ENCODE measurements around the gene NCR1. TPM values are rescaled to one million over a fixed set of nuclear protein-coding genes. Genes with fewer than 3 reads are reported as not detected.

Gene NCR1
- total RNA-seq, 2 donors from 2014 or later = not detected

GRCh38 chr19:54877471-54877870 is 28.5 kb upstream of the NCR1 start:
- no peak for TF ChIP-seq CTCF (IDR thresholded peaks at IDR 0.05)
- no peak overlapping the region for H3K4me3 ChIP-seq
- no peaks in the 10 kb centered on the region for H3K9me3 ChIP-seq
- no peak for DNase-seq (ENCODE audit: low spot score)
- H3K36me3 ChIP-seq = no peaks in the 10 kb centered on the region
- H3K4me1 ChIP-seq = no peaks in the 10 kb centered on the region
- no peaks in the 10 kb centered on the region for H3K27me3 ChIP-seq
- H3K27ac ChIP-seq = no peak overlapping the region

GRCh38 chr19:54881884-54882283 is 24.1 kb upstream of the NCR1 start:
- Histone ChIP-seq H3K36me3 (no peaks in the 10 kb centered on the region), H3K27ac (no peak overlapping the region), H3K4me3 (no peak overlapping the region), H3K4me1 (no peaks in the 10 kb centered on the region), H3K9me3 (no peaks in the 10 kb centered on the region), H3K27me3 (no peaks in the 10 kb centered on the region)
- no peak for DNase-seq (ENCODE audit: low spot score)
- no peak for TF ChIP-seq CTCF (IDR thresholded peaks at IDR 0.05)

GRCh38 chr19:54882758-54883157 is 23.2 kb upstream of the NCR1 start:
- Histone ChIP-seq H3K36me3 (no peaks in the 10 kb centered on the region), H3K9me3 (no peaks in the 10 kb centered on the region), H3K4me3 (no peak overlapping the region), H3K27me3 (no peaks in the 10 kb centered on the region), H3K27ac (no peak overlapping the region), H3K4me1 (no peaks in the 10 kb centered on the region)
- DNase-seq (ENCODE audit: low spot score) = no peak
- no peak for TF ChIP-seq CTCF (IDR thresholded peaks at IDR 0.05)

- Histone ChIP-seq H3K9me3 (no peaks in the 10 kb centered on the region), H3K36me3 (no peaks in the 10 kb centered on the region), H3K27me3 (no peaks in the 10 kb centered on the region), H3K27ac (no peak overlapping the region), H3K4me1 (no peaks in the 10 kb centered on the region), H3K4me3 (no peak overlapping the region)
- no peak for TF ChIP-seq CTCF (IDR thresholded peaks at IDR 0.05)
- DNase-seq (ENCODE audit: low spot score) = no peak
These were observed 22.7 kb upstream of the NCR1 start for GRCh38 chr19:54883228-54883627.

- no peak for DNase-seq (ENCODE audit: low spot score)
- no peak for TF ChIP-seq CTCF (IDR thresholded peaks at IDR 0.05)
- H3K36me3 ChIP-seq = no peaks in the 10 kb centered on the region
- no peaks in the 10 kb centered on the region for H3K4me1 ChIP-seq
- no peaks in the 10 kb centered on the region for H3K9me3 ChIP-seq
- no peak overlapping the region for H3K4me3 ChIP-seq
- H3K27ac ChIP-seq = no peak overlapping the region
- no peaks in the 10 kb centered on the region for H3K27me3 ChIP-seq
These were observed 17.7 kb upstream of the NCR1 start for GRCh38 chr19:54888239-54888638.

GRCh38 chr19:54889566-54889965 is 16.4 kb upstream of the NCR1 start:
- DNase-seq (ENCODE audit: low spot score) = no peak

More at GRCh38 chr19:54889566-54889965, 16.4 kb upstream of the NCR1 start:
- H3K36me3 ChIP-seq = no peaks in the 10 kb centered on the region
- no peak overlapping the region for H3K27ac ChIP-seq
- H3K27me3 ChIP-seq = no peaks in the 10 kb centered on the region
- no peaks in the 10 kb centered on the region for H3K9me3 ChIP-seq
- H3K4me3 ChIP-seq = no peak overlapping the region
- no peak for TF ChIP-seq CTCF (IDR thresholded peaks at IDR 0.05)
- H3K4me1 ChIP-seq = no peaks in the 10 kb centered on the region
